ENCODE results near the gene VOPP1.

The VOPP1 gene

DNA sequence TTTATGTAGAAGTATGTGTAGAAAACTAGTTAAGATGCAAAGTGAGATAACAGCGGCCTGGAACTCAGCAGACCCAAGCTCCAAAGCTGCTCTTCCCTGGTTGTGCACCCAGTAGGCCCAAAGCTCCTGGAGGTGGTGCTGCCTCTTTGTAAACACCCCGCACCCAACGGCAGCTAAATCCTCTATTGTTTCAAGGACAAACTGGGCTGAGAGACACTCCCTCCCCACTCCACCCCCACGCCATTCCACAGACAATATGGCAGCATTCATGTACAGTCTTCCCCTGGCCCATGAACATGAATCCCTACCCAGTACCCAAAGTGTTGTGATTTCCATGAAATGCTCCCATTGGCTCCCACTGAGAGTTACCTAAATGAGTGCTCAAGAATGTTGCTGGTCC lies 73.5 kb downstream of the VOPP1 start:
- Mint-ChIP-seq H3K4me1 (peaks cover 16% of the 10 kb centered on the region), H3K27me3 (no peaks in the 10 kb centered on the region), H3K27ac (no peak overlapping the region), H3K4me3 (no peak overlapping the region), H3K36me3 (peaks cover 21% of the 10 kb centered on the region), H3K9me3 (no peaks in the 10 kb centered on the region)
- CTCF ChIA-PET: interaction anchor here (1.1 kb wide), 1 partner anchor 94 kb away, joined by 3 read pairs; no protein-coding TSS in a partner anchor
- DNase-seq: no peak

DNA sequence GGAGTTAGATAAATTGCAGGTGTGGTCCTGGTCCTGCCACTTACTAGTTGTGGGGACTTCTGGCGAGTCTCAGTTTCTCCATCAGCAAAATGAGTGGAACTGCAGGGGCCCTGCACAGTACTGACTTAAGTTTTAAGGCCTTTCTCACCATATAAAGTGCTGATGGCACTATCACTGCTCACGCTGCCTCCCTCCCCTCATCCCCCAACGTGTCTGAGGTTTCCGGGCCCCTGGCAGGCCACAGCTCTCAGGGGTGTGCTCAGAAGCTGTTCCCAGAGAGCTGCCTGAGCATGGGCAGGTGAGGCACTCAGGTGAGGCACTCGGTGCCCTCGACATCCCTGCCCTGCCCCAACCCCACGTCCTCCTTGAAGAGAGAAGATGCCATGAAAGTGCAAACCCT lies 74.2 kb downstream of the VOPP1 start:
- no peaks in the 10 kb centered on the region for H3K27me3 Mint-ChIP-seq
- CTCF ChIA-PET: no interaction called here
- DNase-seq: no peak
- H3K4me3 Mint-ChIP-seq: no peak overlapping the region
- no peaks in the 10 kb centered on the region for H3K9me3 Mint-ChIP-seq
- no peak overlapping the region for H3K27ac Mint-ChIP-seq
- H3K36me3 Mint-ChIP-seq: peaks cover 22% of the 10 kb centered on the region
- H3K4me1 Mint-ChIP-seq: peaks cover 14% of the 10 kb centered on the region

DNA sequence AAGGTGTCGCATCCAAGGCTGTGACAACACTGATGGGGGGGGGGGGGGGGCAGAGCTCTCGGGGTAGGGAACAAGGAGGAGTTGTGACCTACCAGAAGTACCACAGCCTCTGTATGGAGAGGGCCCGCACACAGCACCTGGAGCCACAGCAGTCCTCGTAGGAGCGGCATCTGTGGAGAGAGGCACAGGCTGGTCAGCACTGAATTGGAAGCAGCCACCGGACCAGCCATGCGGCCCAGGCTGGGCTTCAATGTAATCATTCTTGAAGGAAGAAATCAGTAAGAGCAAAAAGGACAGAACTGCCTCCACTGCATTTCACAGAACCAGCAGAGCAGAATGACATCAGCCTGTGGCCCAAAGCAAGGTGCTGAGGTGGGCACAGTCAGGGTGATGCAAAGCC lies 74.8 kb downstream of the VOPP1 start:
- Mint-ChIP-seq H3K27ac (no peak overlapping the region), H3K4me3 (no peak overlapping the region)

DNA sequence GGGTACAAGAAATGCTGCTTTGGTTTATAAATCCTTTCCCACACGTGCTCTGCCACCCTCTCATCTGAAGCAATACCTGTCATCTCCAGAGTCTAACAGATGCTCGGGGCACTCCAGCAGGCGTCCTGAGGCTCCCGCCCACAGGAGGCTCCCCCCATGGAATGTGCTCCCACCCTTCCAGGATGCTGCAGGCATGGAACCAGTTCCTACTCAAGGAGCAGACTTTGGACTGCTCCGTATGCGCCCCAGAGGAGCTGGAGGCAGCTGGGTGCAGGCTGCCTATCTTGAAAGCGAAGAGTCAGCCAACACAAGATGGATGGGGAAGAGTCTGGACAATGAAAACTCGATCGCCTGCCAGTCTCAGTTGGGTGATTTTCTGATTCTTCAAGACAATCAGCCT lies 75.4 kb downstream of the VOPP1 start:
- CTCF ChIA-PET: interaction anchor here (0.7 kb wide), 1 partner anchor 65 kb away, joined by 3 read pairs; no protein-coding TSS in a partner anchor
- no peak overlapping the region for H3K4me3 Mint-ChIP-seq
- H3K27me3 Mint-ChIP-seq: no peaks in the 10 kb centered on the region
- no peaks in the 10 kb centered on the region for H3K9me3 Mint-ChIP-seq
- H3K36me3 Mint-ChIP-seq: peaks cover 30% of the 10 kb centered on the region
- no peak for DNase-seq
- H3K4me1 Mint-ChIP-seq: peaks cover 12% of the 10 kb centered on the region
- H3K27ac Mint-ChIP-seq: no peak overlapping the region

More for the DNA sequence above, 74.8 kb downstream of the VOPP1 start:
- CTCF ChIA-PET: interaction anchor here (0.7 kb wide), 1 partner anchor 65 kb away, joined by 3 read pairs; no protein-coding TSS in a partner anchor
- no peaks in the 10 kb centered on the region for H3K9me3 Mint-ChIP-seq
- peaks cover 28% of the 10 kb centered on the region for H3K36me3 Mint-ChIP-seq
- no peak for DNase-seq
- H3K27me3 Mint-ChIP-seq: no peaks in the 10 kb centered on the region
- H3K4me1 Mint-ChIP-seq: peaks cover 12% of the 10 kb centered on the region

DNA sequence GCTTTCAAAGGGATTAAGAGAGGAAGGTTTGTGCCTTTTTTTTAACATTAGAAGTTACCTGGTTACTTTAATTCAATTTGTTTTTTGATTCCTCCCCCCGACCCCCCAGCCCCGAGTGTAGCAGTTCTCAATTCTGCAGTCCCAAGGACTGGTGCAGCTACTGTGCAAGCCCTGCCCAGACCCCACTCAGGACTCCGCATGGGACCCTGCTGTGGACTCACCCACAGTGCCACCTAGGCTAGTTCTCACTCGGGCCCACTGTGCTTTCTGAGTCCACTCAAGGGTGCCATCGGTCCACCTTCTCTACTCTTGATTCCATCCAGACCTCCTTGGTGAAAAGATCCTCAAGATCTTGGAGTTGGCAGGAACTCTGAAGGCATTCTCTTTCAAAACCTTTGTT lies 77.4 kb downstream of the VOPP1 start:
- no peak for DNase-seq
- peaks cover 12% of the 10 kb centered on the region for H3K4me1 Mint-ChIP-seq
- CTCF ChIA-PET: no interaction called here
- H3K4me3 Mint-ChIP-seq: no peak overlapping the region
- H3K9me3 Mint-ChIP-seq: no peaks in the 10 kb centered on the region
- H3K36me3 Mint-ChIP-seq: peaks cover 28% of the 10 kb centered on the region
- peak overlapping the region; percentile 26 for H3K27ac Mint-ChIP-seq
- no peaks in the 10 kb centered on the region for H3K27me3 Mint-ChIP-seq

DNA sequence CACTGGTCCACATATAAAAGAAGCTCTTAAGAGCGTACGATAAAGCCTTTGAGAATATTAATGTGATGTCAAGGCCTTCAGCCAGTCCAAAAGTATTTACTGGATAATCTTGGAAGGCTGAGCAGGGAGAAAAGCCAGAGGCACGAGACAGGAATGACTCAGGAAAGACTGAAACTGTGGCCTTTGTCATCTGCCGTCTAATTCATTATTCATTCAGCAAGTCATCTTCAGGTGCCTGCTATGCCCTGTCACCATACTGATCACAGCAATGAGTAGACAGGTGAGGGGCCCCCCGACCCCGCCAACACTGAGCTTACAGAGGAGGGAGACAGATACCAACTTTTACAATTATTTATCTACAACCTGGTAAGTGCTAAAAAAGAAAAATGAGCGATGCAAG lies 78.9 kb downstream of the VOPP1 start:
- Mint-ChIP-seq H3K27me3 (no peaks in the 10 kb centered on the region), H3K9me3 (no peaks in the 10 kb centered on the region), H3K4me1 (peaks cover 14% of the 10 kb centered on the region), H3K27ac (no peak overlapping the region), H3K36me3 (peaks cover 40% of the 10 kb centered on the region), H3K4me3 (no peak overlapping the region)
- no peak for DNase-seq
- CTCF ChIA-PET: no interaction called here

DNA sequence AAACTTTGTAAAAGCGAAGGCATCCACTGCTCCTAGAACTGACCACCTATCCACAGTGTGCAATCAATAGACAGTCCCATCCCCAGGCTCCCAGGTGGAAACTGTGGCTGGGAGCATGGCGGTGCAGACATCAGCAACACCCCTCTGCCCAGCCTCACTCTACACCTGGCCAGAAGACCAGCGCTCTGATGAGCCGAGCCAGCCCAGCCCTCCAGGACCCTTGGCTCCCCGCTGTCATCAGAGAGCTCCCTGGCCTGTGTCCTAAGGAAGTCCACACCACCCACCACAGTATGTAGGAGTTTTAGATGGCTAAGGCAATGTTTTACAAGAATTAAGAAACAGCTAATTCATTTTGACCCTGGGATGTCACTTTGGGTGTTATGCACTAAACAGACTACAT lies 81.0 kb downstream of the VOPP1 start:
- Mint-ChIP-seq H3K36me3 (peaks cover 53% of the 10 kb centered on the region), H3K9me3 (no peaks in the 10 kb centered on the region), H3K27me3 (no peaks in the 10 kb centered on the region), H3K27ac (no peak overlapping the region), H3K4me3 (no peak overlapping the region), H3K4me1 (peaks cover 21% of the 10 kb centered on the region)
- no peak for DNase-seq
- CTCF ChIA-PET: no interaction called here

DNA sequence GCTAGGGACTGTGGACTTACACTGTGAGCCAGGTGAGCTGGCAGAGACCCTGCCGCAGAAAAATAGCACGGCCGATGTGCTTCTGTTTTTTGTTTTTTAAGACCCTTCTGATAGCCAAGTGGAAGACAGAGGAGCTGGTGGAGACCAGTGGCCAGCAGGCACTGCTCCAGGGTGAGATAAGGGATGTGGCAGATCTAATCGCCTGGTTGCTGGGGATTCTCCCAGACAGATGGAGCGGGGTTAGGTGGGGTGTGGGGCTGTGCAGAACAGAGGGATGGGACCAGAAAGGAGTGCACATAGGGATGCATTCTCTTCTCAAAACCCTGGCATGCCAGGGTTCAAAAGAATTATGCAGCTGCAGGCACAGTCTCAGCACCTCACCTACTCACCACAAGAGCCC lies 82.2 kb downstream of the VOPP1 start:
- H3K27ac Mint-ChIP-seq: no peak overlapping the region
- no peaks in the 10 kb centered on the region for H3K27me3 Mint-ChIP-seq
- no peak for DNase-seq
- no peaks in the 10 kb centered on the region for H3K9me3 Mint-ChIP-seq
- H3K4me3 Mint-ChIP-seq: no peak overlapping the region
- H3K36me3 Mint-ChIP-seq: peaks cover 56% of the 10 kb centered on the region
- H3K4me1 Mint-ChIP-seq: peaks cover 27% of the 10 kb centered on the region
- CTCF ChIA-PET: no interaction called here

DNA sequence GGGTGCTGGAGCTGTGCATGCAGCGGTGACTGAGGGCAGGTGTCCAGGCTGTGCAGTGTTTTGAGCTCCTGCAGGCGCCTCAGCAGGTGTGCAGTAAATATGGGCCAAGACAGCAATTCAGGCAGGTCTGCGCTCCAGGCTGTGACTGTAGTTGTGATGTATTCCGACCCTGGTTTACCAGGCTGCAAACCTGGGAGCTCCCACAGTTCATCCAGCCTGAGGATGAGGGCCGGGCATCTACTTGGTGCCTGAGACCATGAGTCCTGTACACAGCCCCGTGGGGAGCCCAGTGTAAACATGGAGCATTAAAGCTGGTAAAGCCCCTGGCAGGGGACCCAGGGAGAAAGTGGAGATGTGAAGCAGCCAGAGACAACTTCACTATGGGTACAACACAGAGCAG lies 82.8 kb downstream of the VOPP1 start:
- Mint-ChIP-seq H3K36me3 (peaks cover 59% of the 10 kb centered on the region), H3K9me3 (no peaks in the 10 kb centered on the region), H3K4me3 (no peak overlapping the region), H3K4me1 (peaks cover 30% of the 10 kb centered on the region), H3K27ac (no peak overlapping the region), H3K27me3 (no peaks in the 10 kb centered on the region)
- CTCF ChIA-PET: no interaction called here
- DNase-seq: no peak

DNA sequence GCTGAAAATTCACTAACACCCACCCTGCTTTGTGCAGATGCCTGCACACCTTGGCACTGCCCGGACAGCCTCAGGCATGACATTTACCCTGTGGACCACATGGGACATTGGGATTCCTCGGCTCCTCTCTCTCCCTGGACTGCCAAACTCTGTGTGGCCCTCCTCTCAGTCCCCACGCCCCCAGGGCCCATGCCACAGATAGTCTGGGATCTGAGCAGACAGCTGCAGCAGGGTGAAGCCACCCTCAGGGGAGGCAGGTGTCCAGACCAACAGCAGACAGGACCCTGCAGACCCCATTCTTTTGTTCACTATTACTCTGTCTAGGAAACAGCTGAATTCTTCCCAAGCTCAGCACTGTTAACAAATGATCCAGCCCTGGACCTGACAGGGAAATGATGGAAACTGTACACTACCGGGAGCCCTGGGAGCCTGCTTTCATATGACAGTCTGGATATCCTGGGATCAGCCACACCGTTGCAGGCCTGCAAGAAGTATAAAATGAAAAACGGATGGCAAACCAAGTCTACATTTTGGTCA lies 83.4 kb downstream of the VOPP1 start:
- H3K36me3 Mint-ChIP-seq: peaks cover 65% of the 10 kb centered on the region
- no peak for DNase-seq
- H3K4me3 Mint-ChIP-seq: no peak overlapping the region
- no peaks in the 10 kb centered on the region for H3K27me3 Mint-ChIP-seq
- no peak overlapping the region for H3K27ac Mint-ChIP-seq
- CTCF ChIA-PET: no interaction called here
- H3K9me3 Mint-ChIP-seq: no peaks in the 10 kb centered on the region
- H3K4me1 Mint-ChIP-seq: peaks cover 37% of the 10 kb centered on the region

DNA sequence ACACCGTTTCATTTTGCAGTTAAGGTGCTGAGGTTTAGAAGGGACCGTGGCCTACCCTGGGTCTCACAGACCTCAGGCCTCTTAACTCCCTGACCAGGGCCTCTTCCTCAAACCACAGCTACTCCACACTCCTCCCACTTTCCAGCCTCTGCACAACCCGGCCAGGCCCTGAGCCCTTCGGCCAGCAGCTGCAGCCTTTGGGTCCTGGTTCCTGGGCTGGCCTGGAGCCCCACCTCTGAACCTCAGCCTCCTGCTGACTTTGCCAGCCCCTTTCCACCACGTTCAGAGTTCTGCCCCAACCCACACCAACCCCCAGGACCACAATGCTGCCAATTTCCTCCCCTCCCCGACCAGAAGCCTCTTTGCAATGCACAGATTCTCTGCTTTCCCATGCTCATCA lies 84.1 kb downstream of the VOPP1 start:
- Mint-ChIP-seq H3K4me1 (peaks cover 42% of the 10 kb centered on the region), H3K4me3 (no peak overlapping the region)
- no peak for DNase-seq

DNA sequence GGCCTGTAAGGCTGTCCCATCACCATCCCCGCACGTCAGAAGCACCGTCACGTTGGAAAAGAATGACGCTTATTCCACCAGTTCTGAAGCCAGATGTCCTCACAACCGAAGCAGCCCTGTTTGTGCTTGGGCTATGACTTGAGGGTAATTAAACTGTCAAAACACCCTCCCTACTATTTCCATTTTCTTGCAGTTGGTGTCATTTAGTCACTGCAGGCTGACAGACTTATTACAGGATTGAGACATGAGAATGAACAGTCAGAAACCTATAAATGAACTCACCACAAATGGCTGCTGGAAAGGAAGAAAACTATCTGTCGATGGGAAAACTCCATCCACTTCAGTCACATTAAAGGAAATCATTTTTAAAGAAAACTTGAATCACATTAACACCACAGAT lies 85.3 kb downstream of the VOPP1 start:
- H3K27me3 Mint-ChIP-seq: no peaks in the 10 kb centered on the region
- H3K27ac Mint-ChIP-seq: peak overlapping the region; percentile 29
- DNase-seq: no peak

More for the DNA sequence above, 84.1 kb downstream of the VOPP1 start:
- peaks cover 68% of the 10 kb centered on the region for H3K36me3 Mint-ChIP-seq
- no peaks in the 10 kb centered on the region for H3K27me3 Mint-ChIP-seq
- no peaks in the 10 kb centered on the region for H3K9me3 Mint-ChIP-seq
- H3K27ac Mint-ChIP-seq: peak overlapping the region; percentile 70
- CTCF ChIA-PET: no interaction called here

DNA sequence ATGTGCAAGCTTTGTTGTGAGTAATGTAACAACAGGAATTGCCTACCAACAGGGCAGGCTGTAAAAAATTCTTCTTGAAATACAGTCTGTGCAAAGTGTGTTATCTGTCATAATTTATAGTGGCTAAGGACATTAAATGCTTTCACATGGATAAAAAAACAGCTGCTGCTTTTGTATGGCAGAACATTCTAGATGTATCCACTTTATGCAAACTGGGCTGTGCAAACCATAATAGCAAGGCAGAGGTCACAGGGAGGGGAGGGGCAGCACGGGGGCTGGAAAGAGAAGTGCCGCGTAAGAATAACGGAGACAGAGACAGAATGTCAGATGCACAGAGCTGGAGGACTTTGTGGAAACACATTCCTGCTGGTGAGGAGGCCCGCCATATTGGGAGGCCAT lies 86.1 kb downstream of the VOPP1 start:
- Mint-ChIP-seq H3K27ac (peak overlapping the region; percentile 30), H3K9me3 (no peaks in the 10 kb centered on the region), H3K4me3 (no peak overlapping the region), H3K4me1 (peaks cover 54% of the 10 kb centered on the region), H3K36me3 (peaks cover 60% of the 10 kb centered on the region), H3K27me3 (no peaks in the 10 kb centered on the region)
- CTCF ChIA-PET: no interaction called here
- no peak for DNase-seq

More for the DNA sequence above, 85.3 kb downstream of the VOPP1 start:
- H3K36me3 Mint-ChIP-seq: peaks cover 64% of the 10 kb centered on the region
- H3K4me1 Mint-ChIP-seq: peaks cover 52% of the 10 kb centered on the region
- H3K4me3 Mint-ChIP-seq: no peak overlapping the region
- no peaks in the 10 kb centered on the region for H3K9me3 Mint-ChIP-seq
- CTCF ChIA-PET: no interaction called here

DNA sequence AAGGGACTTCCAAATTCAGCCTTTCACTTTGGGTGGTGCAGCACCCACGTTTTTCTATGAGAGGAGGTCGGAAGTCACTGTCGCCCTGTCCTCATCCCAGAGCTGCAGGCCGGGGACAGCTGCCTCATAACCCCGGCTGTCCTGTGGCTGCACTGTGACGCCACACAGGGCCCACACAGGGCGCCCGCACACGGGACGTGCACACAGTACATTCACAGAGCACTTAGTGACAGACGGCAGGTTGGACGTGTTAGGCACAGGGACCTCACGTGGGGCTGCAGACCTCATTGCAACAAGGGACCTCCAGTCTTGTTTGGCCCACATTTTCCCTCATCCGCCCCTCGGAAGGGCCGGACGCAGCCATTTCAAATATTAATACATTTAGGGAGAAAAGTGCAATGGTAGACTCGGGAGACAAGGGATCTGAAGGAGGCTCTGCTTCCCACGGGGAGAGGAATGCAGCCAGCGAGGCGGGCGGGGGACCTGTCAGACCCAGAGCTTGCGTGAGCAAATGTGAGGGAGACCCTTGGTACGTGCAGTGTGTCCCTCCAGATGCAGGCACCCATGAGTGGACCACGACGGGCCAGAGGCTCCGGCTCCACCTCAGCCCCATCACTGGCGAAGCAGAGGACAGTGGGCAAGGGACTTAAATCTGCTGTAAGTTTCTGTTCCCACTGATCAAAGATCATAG lies 86.7 kb downstream of the VOPP1 start:
- H3K4me3 Mint-ChIP-seq: no peak overlapping the region

DNA sequence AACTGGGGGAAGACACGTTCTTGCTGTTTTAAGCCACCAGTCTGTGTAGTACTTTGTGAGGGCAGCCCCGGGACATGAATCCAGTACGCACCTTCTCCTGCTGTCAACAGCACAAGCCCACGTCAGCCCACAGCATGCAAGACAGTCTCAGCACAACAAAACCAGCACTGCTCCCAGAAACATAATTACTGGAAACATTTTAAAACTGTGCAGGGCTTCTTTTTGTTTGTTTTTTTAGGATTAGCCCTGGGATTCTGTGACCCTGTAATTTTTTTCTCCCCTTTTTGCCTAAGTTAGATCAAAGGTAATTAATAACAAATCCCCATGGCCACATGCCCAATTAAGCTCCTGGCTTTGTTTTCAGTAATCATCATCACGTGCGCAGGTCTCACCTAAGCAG lies 87.5 kb downstream of the VOPP1 start:
- H3K4me1 Mint-ChIP-seq: peaks cover 61% of the 10 kb centered on the region
- no peaks in the 10 kb centered on the region for H3K27me3 Mint-ChIP-seq
- H3K27ac Mint-ChIP-seq: no peak overlapping the region
- no peak overlapping the region for H3K4me3 Mint-ChIP-seq
- H3K36me3 Mint-ChIP-seq: peaks cover 62% of the 10 kb centered on the region
- no peak for DNase-seq
- H3K9me3 Mint-ChIP-seq: no peaks in the 10 kb centered on the region
- CTCF ChIA-PET: interaction anchor here (1.2 kb wide), 1 partner anchor 49 kb away, joined by 3 read pairs; no protein-coding TSS in a partner anchor

More for the DNA sequence above, 86.7 kb downstream of the VOPP1 start:
- Mint-ChIP-seq H3K36me3 (peaks cover 64% of the 10 kb centered on the region), H3K27me3 (no peaks in the 10 kb centered on the region), H3K4me1 (peaks cover 59% of the 10 kb centered on the region), H3K9me3 (no peaks in the 10 kb centered on the region), H3K27ac (no peak overlapping the region)
- DNase-seq: no peak
- CTCF ChIA-PET: no interaction called here

All from activated naive CD4-positive, alpha-beta T cell treated with anti-CD3 and anti-CD28 coated beads, Interleukin-2, amount 10 ng/mL, durations not matched to agents 7 days and 5 days (primary cell).